Measurements from ENCODE around the gene NOXO1. TPM values are rescaled to one million over a fixed set of nuclear protein-coding genes. Genes with fewer than 3 reads are reported as not detected.

Gene NOXO1
- total RNA-seq, 1 experiment from 2014 or later: 1.2 TPM

DNA sequence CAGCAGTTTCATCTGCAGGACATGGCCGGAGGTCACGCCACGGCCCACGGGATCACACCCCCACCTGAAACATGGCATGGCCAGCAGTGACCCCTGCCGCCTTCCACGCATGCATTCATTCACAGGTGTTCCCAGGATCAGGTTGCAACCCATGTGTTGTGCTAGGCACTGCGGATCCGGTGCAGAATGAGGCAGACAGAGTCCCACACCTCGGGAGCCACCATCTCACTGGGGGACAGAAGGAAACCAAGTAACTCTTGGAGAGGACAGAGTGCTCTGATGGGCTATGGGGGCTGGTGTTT, 33.9 kb downstream of the NOXO1 start:
- CTCF ChIA-PET: interaction anchor here (0.6 kb wide), 1 partner anchor 59 kb away, joined by 4 read pairs; no protein-coding TSS in a partner anchor
- no TSS peak for BruUV-seq (replicated peaks)
- no peak overlapping the region for H3K4me3 ChIP-seq (ENCODE audit: low read depth, low read length, poor library complexity, severe bottlenecking)
- H3K36me3 ChIP-seq (ENCODE audit: insufficient read depth, low read length, poor library complexity, severe bottlenecking): no peaks in the 10 kb centered on the region
- TF ChIP-seq, protein P1, sequence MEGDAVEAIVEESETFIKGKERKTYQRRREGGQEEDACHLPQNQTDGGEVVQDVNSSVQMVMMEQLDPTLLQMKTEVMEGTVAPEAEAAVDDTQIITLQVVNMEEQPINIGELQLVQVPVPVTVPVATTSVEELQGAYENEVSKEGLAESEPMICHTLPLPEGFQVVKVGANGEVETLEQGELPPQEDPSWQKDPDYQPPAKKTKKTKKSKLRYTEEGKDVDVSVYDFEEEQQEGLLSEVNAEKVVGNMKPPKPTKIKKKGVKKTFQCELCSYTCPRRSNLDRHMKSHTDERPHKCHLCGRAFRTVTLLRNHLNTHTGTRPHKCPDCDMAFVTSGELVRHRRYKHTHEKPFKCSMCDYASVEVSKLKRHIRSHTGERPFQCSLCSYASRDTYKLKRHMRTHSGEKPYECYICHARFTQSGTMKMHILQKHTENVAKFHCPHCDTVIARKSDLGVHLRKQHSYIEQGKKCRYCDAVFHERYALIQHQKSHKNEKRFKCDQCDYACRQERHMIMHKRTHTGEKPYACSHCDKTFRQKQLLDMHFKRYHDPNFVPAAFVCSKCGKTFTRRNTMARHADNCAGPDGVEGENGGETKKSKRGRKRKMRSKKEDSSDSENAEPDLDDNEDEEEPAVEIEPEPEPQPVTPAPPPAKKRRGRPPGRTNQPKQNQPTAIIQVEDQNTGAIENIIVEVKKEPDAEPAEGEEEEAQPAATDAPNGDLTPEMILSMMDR (conservative IDR thresholded peaks at IDR 0.05; ENCODE audit: low read depth, low read length): no peak
- no peak for TF ChIP-seq EZH2 (IDR thresholded peaks at IDR 0.05; ENCODE audit: borderline replicate concordance, low read depth, low read length, poor library complexity, severe bottlenecking)
- no peaks in the 10 kb centered on the region for H3K27me3 ChIP-seq (replicated peaks; ENCODE audit: insufficient read depth, low read depth, low read length, poor library complexity)
- POLR2A ChIA-PET (ENCODE audit: low non-redundant PET): no interaction called here
- no peak overlapping the region for H3K27ac ChIP-seq (ENCODE audit: low read depth, low read length, poor library complexity, severe bottlenecking)
- intact Hi-C loops (cut with micrococcal nuclease; ENCODE audit: unreplicated experiment): no loop called here
- H3K9me3 ChIP-seq (ENCODE audit: low read depth, low read length, poor library complexity, severe bottlenecking): no peaks in the 10 kb centered on the region
- no peak for DNase-seq (ENCODE audit: low spot score)
- peaks cover 13% of the 10 kb centered on the region for H3K4me1 ChIP-seq (ENCODE audit: insufficient read depth, low read length, poor library complexity, severe bottlenecking)

DNA sequence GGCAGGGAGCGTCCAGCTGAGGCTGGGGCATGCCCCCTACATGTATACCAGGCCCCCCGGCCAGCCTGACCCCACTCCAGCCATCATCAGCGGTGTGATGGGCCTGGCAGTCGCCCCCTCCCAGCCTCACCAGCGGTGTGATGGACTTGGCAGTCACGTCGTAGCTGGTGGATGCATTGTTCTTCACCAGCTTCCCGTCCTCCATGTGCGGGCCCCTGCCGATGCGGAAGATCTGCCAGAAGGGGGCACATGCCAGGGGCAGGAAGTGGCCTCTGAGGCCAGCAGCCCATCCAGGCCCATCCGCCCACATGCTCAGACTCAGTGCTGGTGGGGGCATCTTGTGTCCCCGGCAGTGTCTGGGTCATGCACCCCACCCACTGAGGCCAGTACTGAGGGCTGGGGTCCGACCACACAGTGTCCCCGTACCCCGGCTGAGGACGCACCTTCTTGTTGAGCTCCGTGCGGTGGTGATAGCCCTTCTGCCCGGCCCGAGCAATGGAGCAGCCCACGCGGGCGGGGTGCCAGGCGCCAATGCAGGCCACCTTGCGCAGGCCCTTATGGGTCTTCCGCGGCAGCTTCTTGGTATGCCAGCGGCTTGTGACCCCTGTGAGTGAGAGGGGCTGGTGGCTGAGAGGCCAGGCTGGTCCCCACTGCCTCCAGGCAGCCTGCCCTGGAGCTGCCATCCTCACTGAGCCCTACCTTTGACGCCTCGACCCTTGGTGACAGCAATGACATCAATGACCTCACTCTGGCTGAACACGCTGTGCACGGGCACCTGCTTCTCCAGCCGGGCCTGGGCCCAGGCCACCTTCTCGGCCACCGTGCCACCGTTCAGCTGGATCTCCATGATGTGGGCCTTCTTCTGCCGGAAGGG, 34.5 kb downstream of the NOXO1 start:
- Histone ChIP-seq H3K4me1 (ENCODE audit: insufficient read depth, low read length, poor library complexity, severe bottlenecking) (peaks cover 17% of the 10 kb centered on the region), H3K9me3 (ENCODE audit: low read depth, low read length, poor library complexity, severe bottlenecking) (no peaks in the 10 kb centered on the region), H3K27ac (ENCODE audit: low read depth, low read length, poor library complexity, severe bottlenecking) (no peak overlapping the region), H3K4me3 (ENCODE audit: low read depth, low read length, poor library complexity, severe bottlenecking) (no peak overlapping the region), H3K27me3 (replicated peaks; ENCODE audit: insufficient read depth, low read depth, low read length, poor library complexity) (no peaks in the 10 kb centered on the region), H3K36me3 (ENCODE audit: insufficient read depth, low read length, poor library complexity, severe bottlenecking) (no peaks in the 10 kb centered on the region)
- no peak for DNase-seq (ENCODE audit: low spot score)
- intact Hi-C loops (cut with micrococcal nuclease; ENCODE audit: unreplicated experiment): no loop called here
- BruUV-seq (replicated peaks): no TSS peak
- CTCF ChIA-PET: interaction anchor here (0.5 to 0.6 kb wide), 2 partner anchors 59 to 241 kb away, joined by 4 to 5 read pairs; partner anchors contain the start of gene MAPK8IP3
- TF ChIP-seq, protein P1 (conservative IDR thresholded peaks at IDR 0.05; ENCODE audit: low read depth, low read length): no peak
- TF ChIP-seq EZH2 (IDR thresholded peaks at IDR 0.05; ENCODE audit: borderline replicate concordance, low read depth, low read length, poor library complexity, severe bottlenecking): no peak
- POLR2A ChIA-PET (ENCODE audit: low non-redundant PET): interaction anchor here (0.6 kb wide), 1 partner anchor 210 kb away, joined by 4 read pairs; no protein-coding TSS in a partner anchor

DNA sequence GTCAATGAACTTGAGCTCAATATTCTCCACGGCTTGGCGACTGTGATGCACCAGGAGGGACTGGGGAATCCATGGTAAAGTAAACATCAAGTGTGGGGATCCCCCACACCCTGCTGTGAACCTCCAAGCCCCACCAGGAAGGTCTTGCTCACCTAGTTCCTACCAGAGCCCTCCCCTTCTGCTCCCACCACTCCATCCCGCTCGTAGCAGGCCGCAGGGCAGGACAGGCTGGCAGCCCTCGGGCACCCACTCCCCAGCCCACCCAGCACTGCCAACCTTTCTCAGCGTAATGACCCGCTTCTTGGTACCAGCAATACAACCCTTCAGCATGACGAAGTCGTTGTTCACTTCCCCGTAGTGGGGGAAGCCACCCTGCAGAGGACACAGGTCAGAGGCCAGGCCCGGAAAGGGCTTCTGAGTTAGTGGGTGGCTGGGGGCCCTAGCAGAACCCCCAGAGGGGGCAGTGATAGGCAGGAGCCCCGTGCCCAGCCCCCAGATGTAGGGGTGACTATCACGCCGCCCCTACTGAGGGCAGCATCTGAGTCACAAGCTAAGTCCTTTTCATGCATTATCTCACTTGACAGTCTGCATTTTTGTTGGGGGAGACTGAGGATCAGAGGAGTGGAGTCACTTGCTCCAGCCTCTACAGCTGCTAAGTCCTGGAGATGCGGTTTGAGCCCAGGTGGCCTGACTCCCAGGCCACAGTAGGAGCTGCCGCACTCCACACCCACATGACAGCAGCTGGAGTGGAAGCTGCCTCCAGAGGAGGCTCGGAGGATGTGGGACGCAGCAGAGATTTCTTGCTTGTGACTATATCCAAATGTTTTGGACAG, 35.5 kb downstream of the NOXO1 start:
- BruUV-seq (replicated peaks): no TSS peak
- no peak for DNase-seq (ENCODE audit: low spot score)
- Histone ChIP-seq H3K36me3 (ENCODE audit: insufficient read depth, low read length, poor library complexity, severe bottlenecking) (no peaks in the 10 kb centered on the region), H3K27me3 (replicated peaks; ENCODE audit: insufficient read depth, low read depth, low read length, poor library complexity) (no peaks in the 10 kb centered on the region), H3K4me3 (ENCODE audit: low read depth, low read length, poor library complexity, severe bottlenecking) (no peak overlapping the region), H3K9me3 (ENCODE audit: low read depth, low read length, poor library complexity, severe bottlenecking) (no peaks in the 10 kb centered on the region), H3K4me1 (ENCODE audit: insufficient read depth, low read length, poor library complexity, severe bottlenecking) (peaks cover 18% of the 10 kb centered on the region), H3K27ac (ENCODE audit: low read depth, low read length, poor library complexity, severe bottlenecking) (no peak overlapping the region)
- ChIA-PET CTCF (interaction anchor here (0.5 kb wide), 1 partner anchor 240 kb away, joined by 5 read pairs; the partner anchor contains the start of gene MAPK8IP3), POLR2A (ENCODE audit: low non-redundant PET) (interaction anchor here (0.6 kb wide), 1 partner anchor 211 kb away, joined by 4 read pairs; no protein-coding TSS in a partner anchor)
- TF ChIP-seq, protein P1 (conservative IDR thresholded peaks at IDR 0.05; ENCODE audit: low read depth, low read length): no peak
- no peak for TF ChIP-seq EZH2 (IDR thresholded peaks at IDR 0.05; ENCODE audit: borderline replicate concordance, low read depth, low read length, poor library complexity, severe bottlenecking)
- intact Hi-C loops (cut with micrococcal nuclease; ENCODE audit: unreplicated experiment): no loop called here

Data from A673 (cell line).